Body of pancreas (tissue), 4 donors: ENCODE measurements around the gene LRRC70. TPM values are rescaled to one million over a fixed set of nuclear protein-coding genes. Genes with fewer than 3 reads are reported as not detected.

ENCODE experiments used
- ATAC-seq: fragments of 150-250 bp; one replicate; pipeline ENCODE4 v1.9.1; 2016
- DNase-seq, 4 donors: peaks; one replicate each; pipeline ENCODE4 v3.0.0-alpha.2; 2019
- H3K27ac ChIP-seq, 4 donors: fragments of 200-600 bp; sonication (generic); 1 replicate in 3 of 4; 2 replicates in 1 of 4; pipeline versions ENCODE4 v1.5.1 to v1.6.1; 2016 to 2019; ENCODE audit warnings: mild to moderate bottlenecking in 1 of 4, mixed read lengths in 1 of 4, moderate library complexity in 1 of 4
- H3K27me3 ChIP-seq, 2 donors: fragments of 200-600 bp; sonication (generic); one replicate each; pipeline ENCODE4 v1.6.0; 2016; ENCODE audit warnings: mild to moderate bottlenecking in 1 of 2
- H3K36me3 ChIP-seq, 2 donors: fragments of 200-600 bp; sonication (generic); replicated peaks in 1 of 2; 2 replicates each; pipeline ENCODE4 v1.5.1; 2016; ENCODE audit warnings: low read depth in 2 of 2; ENCODE audit not compliant: insufficient read depth in 1 of 2
- H3K4me1 ChIP-seq: fragments of 200-600 bp; sonication (generic); one replicate; pipeline ENCODE4 v1.6.0; 2016
- H3K4me3 ChIP-seq, 2 donors: fragments of 200-600 bp; sonication (generic); 1 replicate in 1 of 2; 2 replicates in 1 of 2; pipeline ENCODE4 v1.5.1; 2016 to 2019
- H3K9me3 ChIP-seq, 3 donors: fragments of 200-600 bp; sonication (generic); 1 replicate in 2 of 3; 2 replicates in 1 of 3; pipeline ENCODE4 v1.5.1; 2016
- CTCF ChIP-seq, 7 experiments: fragments of 450-650 bp in 4 of 7; fragments of 200-600 bp in 3 of 7; sonication (generic) in 3 of 7; IDR thresholded peaks; one replicate each; pipeline ENCODE4 v1.5.1; 2016 to 2019; ENCODE audit warnings: antibody characterized with exemption in 7 of 7
- POLR2A ChIP-seq, 3 donors: fragments of 450-650 bp; IDR thresholded peaks; one replicate each; pipeline ENCODE4 v1.6.1; 2016; ENCODE audit warnings: antibody characterized with exemption in 3 of 3, mild to moderate bottlenecking in 2 of 3
- WGBS, 2 donors: methylation state at CpG; one replicate each; pipeline ENCODE4 v1.1.5; 2017; 5-methylcytosine and 5-hydroxymethylcytosine counted together
- intact Hi-C: fragments of 100-400 bp; cut with DNase I; formaldehyde crosslinking; loops from one replicate; pipeline ENCODE4 v1.15.1; 2023
- total RNA-seq, 2 donors: library from RNA; depleted of rRNA; stranded (reverse); fragments of >200 nt; gene quantifications; one replicate each; pipeline ENCODE4 v1.1.0, GENCODE V29; 2016

LRRC70 gene
- total RNA-seq, 2 donors from 2014 or later: 0.99 to 4.7 TPM

GRCh38 chr5:62577488-62577887, 1.1 kb upstream of the LRRC70 start:
- Histone ChIP-seq H3K4me3 (no peak overlapping the region), H3K9me3 (no peaks in the 10 kb centered on the region), H3K4me1 (no peaks in the 10 kb centered on the region), H3K36me3 (no peaks in the 10 kb centered on the region), H3K27me3 (no peaks in the 10 kb centered on the region), H3K27ac (no peak overlapping the region)
- no peak for TF ChIP-seq POLR2A (IDR thresholded peaks at IDR 0.05)
- TF ChIP-seq CTCF (IDR thresholded peaks at IDR 0.05): no peak
- DNase-seq (no peak), ATAC-seq (no peak)
- 93 to 94% methylated on average over 1 of the region's 1 CpG for WGBS, 2 donors
- intact Hi-C loops: no loop called here

- no peaks in the 10 kb centered on the region for H3K9me3 ChIP-seq
- 72 to 88% methylated on average over 5 of the region's 5 CpGs for WGBS, 2 donors
- intact Hi-C loops: no loop called here
Measured at GRCh38 chr5:62579761-62580160, 1.1 kb downstream of the LRRC70 start.

GRCh38 chr5:62581836-62582597, 3.4 kb downstream of the LRRC70 start:
- 76 to 90% methylated on average over 8 of the region's 8 CpGs for WGBS, 2 donors
- H3K36me3 ChIP-seq: no peaks in the 10 kb centered on the region
- intact Hi-C loops: no loop called here
- H3K4me3 ChIP-seq: no peak overlapping the region
- DNase-seq (no peak), ATAC-seq (no peak)
- H3K27me3 ChIP-seq: no peaks in the 10 kb centered on the region
- H3K27ac ChIP-seq: no peak overlapping the region
- no peaks in the 10 kb centered on the region for H3K9me3 ChIP-seq
- H3K4me1 ChIP-seq: no peaks in the 10 kb centered on the region
- no peak for TF ChIP-seq CTCF (IDR thresholded peaks at IDR 0.05)
- no peak for TF ChIP-seq POLR2A (IDR thresholded peaks at IDR 0.05)

More at GRCh38 chr5:62579761-62580160, 1.1 kb downstream of the LRRC70 start:
- ATAC-seq (no peak), DNase-seq (no peak)
- Histone ChIP-seq H3K4me1 (no peaks in the 10 kb centered on the region), H3K36me3 (no peaks in the 10 kb centered on the region), H3K4me3 (no peak overlapping the region), H3K27me3 (no peaks in the 10 kb centered on the region), H3K27ac (no peak overlapping the region)
- TF ChIP-seq POLR2A (IDR thresholded peaks at IDR 0.05) (no peak), CTCF (IDR thresholded peaks at IDR 0.05) (no peak)

- Histone ChIP-seq H3K36me3 (no peaks in the 10 kb centered on the region), H3K27ac (no peak overlapping the region), H3K9me3 (no peaks in the 10 kb centered on the region), H3K27me3 (no peaks in the 10 kb centered on the region), H3K4me3 (no peak overlapping the region), H3K4me1 (no peaks in the 10 kb centered on the region)
- intact Hi-C loops: no loop called here
- 94 to 98% methylated on average over 3 of the region's 3 CpGs for WGBS, 2 donors
- ATAC-seq (no peak), DNase-seq (no peak)
- TF ChIP-seq POLR2A (IDR thresholded peaks at IDR 0.05) (no peak), CTCF (IDR thresholded peaks at IDR 0.05) (no peak)
Measured at GRCh38 chr5:62584391-62584790, 5.8 kb downstream of the LRRC70 start.

GRCh38 chr5:62585306-62585705, 6.7 kb downstream of the LRRC70 start:
- 74 to 78% methylated on average over 2 of the region's 2 CpGs for WGBS, 2 donors
- intact Hi-C loops: no loop called here
- Histone ChIP-seq H3K9me3 (no peaks in the 10 kb centered on the region), H3K27ac (no peak overlapping the region), H3K4me1 (no peaks in the 10 kb centered on the region), H3K27me3 (no peaks in the 10 kb centered on the region), H3K36me3 (no peaks in the 10 kb centered on the region), H3K4me3 (no peak overlapping the region)
- no peak for TF ChIP-seq POLR2A (IDR thresholded peaks at IDR 0.05)
- no peak for TF ChIP-seq CTCF (IDR thresholded peaks at IDR 0.05)
- ATAC-seq (no peak), DNase-seq (no peak)
